GM18868 (cell line): Measurements from ENCODE around the gene SLC13A4.
"Not testable (repeated sequence)": the region's sequence is repeated elsewhere in the genome, so short reads cannot be mapped to it uniquely, and the experiment has no call there.

Experiments used
- ATAC-seq: cut with Tn5 transposase; IDR thresholded peaks from one replicate; pipeline ENCODE4 v1.9.1; 2021; ENCODE audit warnings: mild to moderate bottlenecking, moderate library complexity; ENCODE audit not compliant: unreplicated experiment

SLC13A4 gene, protein sequence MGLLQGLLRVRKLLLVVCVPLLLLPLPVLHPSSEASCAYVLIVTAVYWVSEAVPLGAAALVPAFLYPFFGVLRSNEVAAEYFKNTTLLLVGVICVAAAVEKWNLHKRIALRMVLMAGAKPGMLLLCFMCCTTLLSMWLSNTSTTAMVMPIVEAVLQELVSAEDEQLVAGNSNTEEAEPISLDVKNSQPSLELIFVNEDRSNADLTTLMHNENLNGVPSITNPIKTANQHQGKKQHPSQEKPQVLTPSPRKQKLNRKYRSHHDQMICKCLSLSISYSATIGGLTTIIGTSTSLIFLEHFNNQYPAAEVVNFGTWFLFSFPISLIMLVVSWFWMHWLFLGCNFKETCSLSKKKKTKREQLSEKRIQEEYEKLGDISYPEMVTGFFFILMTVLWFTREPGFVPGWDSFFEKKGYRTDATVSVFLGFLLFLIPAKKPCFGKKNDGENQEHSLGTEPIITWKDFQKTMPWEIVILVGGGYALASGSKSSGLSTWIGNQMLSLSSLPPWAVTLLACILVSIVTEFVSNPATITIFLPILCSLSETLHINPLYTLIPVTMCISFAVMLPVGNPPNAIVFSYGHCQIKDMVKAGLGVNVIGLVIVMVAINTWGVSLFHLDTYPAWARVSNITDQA

DNA sequence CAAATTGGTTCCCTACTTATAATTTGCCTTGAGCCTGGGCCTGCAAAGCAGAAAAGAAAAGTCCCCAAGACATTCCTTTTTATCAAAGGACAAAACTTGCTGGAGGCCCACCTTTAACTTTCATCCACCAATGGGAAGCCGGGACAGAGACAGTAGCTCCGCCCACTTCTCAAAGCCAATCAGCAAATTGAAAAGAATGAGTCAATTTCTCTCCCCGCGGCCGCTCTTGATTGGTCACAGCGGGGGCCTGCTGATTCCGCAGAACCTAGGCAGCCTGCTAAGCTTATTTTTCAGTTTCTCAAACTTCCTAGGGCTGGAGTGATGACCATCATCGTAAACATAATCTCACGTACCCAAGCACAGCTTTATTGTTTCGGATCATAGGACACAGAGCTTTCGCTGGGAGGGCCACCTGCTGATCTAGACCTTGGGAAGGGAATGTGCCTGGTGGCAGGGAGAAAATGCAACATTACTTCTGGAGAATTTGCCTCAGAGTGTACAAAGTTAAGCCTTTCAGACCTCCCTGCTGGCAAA, at the start of gene SLC13A4:
SLC13A4 (minus strand) TSS at position 51 of the 534 bp plus-strand sequence. CDS start 690 bp downstream, outside the sequence.
- no peak for ATAC-seq

DNA sequence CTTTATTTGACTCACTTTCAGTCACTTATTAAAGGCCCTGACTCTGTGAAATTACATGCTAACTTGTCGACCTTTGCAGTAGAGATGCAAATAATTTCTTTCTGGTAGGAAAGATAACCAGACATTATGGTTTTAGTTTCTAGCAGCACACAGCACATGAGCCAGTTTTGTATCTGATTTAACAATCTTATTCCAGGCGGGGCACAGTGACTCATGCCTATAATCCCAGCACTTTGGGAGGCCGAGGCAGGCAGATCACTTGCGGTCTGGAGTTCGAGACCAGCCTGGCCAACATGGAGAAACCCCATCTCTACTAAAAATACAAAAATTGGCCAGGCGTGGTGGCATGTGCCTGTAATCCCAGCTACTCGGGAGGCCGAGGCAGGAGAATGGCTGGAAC, 47.9 kb upstream of the SLC13A4 start:
- not testable (repeated sequence) for ATAC-seq

DNA sequence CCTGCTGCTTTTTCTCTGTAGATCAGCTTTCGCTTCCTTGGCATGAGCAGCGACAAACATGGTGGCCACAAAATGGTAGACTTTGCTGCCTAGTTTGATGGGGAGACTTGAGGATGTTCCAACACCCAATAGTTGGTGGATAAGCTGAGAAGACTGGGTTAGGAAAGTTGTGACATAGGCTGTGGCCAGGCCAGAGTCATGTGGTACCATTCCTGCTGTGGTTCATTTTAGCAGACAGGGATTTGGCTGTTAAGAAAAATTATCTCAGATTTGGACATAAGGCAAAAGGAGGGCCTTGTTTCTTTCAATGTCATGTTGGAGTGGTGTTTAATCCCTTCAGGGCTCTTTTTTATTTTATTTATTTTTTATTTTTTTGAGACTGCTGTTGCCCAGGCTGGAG, 47.2 kb upstream of the SLC13A4 start:
- ATAC-seq: no peak

DNA sequence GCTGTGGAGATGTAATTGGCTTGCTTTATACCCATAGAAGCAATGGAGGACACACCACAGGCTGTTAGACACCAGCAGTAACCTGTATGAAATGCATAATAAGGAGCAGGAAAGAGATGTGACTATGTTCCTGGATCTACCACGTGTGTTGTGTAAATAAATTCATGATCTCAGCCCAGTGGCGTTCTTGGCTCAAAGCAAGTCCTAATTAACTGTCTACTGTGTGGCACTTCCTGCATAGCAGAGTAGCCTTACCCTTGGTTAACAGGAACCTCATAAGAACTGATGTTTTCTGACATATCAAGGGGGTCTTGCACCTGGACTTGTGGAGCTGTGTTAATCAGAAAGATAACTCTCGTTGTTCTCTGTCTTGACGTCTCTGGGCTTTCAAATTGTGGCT, 46.3 kb upstream of the SLC13A4 start:
- ATAC-seq: no peak

DNA sequence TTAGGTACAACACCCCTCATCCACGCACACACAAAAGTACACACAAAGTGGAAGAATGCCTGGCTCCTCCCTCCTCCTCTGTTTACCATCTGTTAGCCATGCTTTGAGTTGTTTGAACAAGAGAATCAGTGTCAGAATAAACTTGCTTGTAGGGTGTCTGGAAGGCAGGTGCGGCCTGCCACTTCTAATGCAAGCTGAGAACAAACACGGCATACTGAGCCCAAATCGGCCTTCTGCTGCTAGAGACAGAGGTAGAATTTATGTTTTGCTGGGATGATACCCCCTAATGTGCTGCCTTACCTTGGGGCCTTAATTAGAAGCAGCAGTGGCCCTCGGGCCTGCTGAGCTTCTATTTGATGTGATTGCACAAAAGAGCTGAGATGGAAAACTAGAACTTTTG, 45.5 kb upstream of the SLC13A4 start:
- no peak for ATAC-seq

DNA sequence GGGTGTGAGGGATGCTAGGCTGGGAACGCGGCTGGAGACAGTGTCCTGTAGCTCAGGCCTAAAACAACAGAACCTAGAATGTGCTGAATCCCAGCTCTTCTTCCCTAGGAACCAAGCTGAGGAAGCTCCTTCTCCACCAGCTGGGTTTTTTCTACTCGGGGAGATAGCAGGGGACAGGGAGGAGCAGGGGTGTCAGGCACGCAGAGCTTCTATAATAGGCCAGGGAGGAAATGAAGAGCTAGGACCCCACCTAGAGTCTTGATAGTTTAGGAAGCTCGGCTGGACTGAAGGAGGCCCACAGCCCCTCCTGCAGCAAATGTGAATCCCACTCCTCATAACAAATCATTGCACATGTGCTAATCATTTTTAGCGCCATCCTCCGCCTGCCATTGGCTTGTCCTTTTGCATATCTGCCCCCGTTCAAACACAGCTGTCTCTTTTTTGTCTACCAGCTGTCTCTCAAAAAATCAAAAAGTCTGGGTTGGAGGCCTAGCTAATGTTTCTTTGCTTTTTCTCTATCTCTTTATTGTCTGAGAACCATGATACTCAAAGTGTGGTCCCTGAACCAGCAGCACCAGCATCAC, 44.7 kb upstream of the SLC13A4 start:
- no peak for ATAC-seq

DNA sequence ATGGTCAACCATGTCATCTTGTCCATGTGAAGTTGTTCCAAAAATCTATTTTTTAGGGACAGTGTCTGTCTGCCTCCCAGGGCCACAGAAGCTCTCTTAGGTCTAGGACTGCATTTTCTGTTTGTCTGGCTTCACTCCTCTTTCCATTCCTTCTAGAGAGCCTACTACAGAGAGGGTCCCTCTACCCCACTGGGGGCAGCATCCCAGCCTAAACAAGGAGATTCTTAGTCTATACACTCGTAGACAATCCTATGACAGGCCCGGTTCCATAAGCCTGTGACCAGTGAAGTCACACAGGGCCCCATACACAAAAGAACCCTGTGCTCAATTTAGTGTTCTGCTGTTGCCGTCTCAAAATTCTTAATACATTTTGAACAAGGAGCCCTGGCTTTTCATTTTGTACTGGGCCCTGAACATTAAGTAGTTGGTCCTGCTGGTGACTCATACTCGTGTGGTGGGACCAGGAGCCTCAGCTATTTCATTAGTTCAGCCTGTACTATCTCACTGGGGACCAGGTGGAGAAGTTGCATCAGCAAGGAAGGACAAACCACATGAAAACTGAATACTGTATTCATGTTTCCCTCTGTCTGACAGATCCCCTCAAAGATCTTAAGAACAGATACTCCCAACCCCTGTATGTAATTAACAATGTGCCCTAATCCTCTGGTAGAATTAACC, 44.1 kb upstream of the SLC13A4 start:
- ATAC-seq: no peak

DNA sequence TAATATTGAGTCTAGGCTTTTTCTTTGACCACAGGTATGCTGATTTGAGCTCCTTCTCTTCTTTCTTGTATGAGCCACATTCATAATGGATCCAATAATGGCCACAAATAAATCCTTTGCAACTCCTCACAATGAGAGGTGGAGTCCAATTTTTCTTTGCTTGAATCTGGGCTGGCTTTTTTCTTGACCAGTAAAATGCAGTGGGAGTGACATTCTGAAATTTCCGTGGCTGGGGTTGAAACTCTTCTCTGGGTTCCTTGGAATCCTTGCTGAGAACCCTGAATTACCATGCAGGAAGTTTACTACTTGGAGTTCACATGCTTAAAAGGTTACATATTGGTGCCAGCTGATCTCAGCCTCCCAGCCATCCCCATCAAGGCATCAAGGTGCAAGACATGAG, 43.1 kb upstream of the SLC13A4 start:
- no peak for ATAC-seq

DNA sequence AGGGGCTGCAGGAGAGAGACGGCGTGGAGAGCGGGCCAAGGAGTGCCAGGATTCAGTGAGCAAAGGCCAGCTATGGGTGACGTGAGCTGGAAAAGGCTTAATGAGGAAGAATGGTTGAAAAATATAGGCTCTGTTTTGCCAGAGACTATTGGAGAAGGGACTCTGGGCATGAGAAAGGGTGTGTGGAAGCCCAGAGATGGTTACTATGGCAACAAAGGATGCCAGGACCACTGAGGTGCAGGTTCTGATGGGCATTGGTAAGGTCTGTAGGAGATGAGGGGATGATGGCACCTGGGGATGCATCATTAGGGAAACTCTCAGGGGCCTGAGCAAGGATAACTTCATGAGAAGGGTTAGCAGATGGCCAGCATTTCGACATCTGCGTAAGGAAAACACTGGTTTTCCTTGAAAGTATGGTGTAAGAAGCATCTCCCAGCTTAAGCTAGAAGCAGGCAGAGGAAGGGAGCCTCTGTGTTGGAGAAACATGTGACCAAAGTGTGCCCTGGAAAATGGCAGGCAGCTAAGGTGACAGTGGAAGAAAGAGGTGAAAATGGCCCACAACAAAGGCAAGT, 42.2 kb upstream of the SLC13A4 start:
- no peak for ATAC-seq

DNA sequence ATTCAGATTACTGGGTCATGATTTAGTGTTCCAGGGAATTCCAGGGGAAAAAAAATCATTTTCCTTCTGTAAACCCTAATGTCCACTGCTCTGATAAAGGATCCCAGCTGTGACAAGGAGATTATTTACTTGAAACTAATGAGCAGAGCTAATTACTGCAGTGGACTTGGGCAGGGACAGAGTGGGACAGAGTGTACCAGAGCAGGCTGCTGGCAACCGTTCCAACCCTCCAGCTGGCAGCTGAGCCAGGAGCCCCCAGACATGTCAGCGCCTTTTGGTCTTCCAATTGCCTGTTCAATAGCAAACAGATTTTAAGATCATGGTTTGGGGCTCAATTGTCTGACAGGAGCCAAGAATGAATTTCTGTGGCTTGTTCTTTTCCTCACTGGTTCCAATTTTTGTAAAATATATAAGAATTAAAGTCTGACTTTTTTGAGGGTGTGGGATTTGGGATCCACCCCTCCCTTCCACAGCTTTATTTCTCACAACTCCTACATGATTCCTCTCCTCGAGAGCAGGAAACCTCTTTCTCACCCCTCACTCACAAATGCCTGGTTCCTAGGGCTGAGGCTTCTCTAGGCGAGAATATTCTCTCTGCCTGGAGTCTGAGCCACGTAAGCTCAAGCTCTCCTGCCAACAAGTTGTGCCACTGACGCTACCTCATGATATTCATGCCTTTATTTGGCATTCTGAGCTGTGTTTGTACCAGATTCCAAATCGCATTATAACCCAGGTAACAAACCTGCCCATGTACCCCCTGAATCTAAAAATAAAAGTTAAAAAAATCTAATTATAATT, 41.2 kb upstream of the SLC13A4 start:
- no peak for ATAC-seq

DNA sequence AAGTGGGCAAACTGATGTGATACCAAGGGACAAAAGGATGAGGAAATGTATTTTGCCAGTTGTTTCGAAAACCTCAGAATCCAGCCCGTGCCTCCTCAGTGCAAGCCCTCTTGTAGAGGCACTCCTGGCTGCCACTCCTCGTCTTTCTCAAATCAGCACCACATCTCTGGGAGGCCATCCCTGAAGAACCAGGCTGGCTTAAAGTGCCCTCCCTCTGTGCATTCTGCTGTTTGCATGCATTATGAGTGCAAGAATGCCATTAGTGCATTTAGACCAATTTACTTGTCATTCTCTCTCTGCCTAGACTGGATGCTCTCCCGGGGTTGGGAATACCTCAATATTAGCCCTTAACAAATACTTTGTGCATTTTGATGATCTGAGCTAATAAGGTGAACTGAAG, 40.5 kb upstream of the SLC13A4 start:
- ATAC-seq: no peak

DNA sequence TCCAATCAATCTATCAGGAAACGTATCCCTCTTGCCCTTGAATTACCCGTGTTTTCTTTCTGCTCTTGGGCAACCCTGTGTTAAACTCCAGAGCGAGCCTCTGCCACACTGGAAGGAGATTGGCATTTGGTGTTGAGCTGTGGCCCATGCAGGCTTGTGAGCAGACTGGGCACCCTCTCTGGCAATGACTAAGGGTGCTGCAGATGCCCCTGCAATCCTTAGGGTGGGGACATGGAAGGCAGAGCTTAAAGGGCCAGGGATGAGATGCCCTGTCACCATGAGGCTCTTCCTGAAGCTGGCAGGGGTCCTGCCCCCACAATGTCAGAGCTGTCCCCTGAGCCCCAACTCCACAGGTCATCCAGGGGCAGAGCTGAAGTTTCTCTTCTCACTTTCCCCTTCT, 40.1 kb upstream of the SLC13A4 start:
- ATAC-seq: no peak

DNA sequence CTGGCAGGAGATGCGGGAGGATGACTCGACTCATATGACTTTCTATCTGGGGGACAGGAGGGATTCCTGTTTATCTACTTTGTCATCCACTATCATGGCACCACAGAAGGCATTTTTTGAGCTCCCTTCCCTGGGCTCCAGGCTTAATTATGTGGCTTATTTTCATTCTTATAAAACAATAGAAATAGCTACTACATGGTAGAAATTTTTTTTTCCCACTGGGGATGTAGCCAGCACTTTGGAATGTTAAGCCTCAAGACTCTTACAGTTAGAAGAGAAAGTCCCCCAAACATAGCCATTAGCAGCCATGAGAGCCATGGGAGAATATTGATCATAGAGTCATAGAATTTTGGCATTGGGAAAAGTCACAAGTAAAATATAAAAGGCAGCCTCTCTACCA, 35.3 kb upstream of the SLC13A4 start:
- no peak for ATAC-seq

DNA sequence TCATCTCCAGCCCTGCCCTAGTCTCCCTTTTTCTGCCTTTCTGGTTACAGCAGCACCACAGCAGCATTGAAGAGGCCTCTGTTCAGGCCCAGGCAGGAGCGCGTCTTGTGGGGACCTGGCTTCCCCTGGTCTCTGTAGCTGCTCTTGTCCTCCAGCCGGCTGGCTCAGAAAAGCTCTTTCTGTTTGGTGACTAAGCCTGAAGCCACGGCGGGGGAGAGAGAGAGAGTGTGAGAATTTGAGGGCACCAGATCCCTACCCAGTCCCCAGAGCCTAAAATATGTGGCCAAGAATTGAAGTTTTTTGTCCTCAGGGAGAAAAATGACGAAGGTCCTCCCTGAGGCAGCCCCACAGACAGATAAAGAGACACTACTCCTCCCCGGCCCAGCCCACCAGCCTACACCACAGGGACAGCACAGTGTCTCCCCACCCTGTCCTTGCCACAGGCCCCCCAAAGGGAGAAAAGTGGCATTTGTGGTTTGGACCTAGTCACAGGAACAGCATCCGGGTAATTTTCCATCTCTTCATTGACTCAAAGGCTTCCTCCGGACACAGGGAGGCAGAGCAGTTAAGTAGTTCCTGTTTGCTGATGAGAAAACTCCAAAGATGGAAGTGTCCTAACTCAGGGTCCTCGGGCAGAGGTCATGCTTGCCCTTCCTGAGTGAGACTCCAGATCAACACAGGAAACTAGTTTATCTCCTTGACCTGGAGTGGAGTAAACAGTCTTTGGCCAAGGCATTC, 33.9 kb upstream of the SLC13A4 start:
- ATAC-seq: no peak

DNA sequence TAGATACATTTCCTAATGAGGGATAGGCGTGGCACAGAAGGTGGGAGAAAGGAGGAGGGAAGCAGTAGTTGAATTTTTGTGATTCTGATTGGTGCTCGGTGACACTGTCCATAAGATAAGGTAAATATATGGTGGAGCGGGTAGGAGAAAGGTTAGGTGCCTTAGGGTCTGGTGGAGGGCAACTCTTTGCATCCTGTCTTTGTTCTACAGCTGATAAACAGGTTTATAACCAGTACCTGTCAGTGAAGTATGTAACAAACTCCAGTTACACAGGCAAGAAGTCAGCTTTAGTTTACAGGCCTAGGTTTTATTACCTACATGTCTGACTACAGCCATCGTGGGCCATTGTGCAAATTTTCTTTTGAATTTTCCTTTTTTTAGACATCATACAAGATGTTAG, 31.5 kb upstream of the SLC13A4 start:
- no peak for ATAC-seq

DNA sequence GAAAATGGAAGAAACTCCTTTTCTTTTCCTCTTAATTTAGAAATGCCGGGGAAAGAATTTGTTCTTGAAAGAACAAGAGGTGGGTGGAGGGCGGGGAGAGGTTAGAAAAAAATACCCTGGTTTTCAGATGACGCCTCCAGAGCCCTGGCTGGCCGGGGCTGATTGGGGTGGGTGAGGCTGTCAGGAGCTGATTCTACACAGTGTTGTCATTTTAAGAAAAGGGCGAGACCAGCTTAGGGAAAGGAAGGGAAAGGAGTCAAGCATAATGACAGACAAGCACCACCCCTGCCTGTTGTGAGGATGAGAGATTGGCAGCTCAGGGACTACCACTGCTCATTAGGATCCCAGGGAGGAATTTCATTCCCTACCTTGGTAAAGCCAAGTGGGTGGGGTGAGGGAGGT, 30.5 kb upstream of the SLC13A4 start:
- ATAC-seq: no peak

DNA sequence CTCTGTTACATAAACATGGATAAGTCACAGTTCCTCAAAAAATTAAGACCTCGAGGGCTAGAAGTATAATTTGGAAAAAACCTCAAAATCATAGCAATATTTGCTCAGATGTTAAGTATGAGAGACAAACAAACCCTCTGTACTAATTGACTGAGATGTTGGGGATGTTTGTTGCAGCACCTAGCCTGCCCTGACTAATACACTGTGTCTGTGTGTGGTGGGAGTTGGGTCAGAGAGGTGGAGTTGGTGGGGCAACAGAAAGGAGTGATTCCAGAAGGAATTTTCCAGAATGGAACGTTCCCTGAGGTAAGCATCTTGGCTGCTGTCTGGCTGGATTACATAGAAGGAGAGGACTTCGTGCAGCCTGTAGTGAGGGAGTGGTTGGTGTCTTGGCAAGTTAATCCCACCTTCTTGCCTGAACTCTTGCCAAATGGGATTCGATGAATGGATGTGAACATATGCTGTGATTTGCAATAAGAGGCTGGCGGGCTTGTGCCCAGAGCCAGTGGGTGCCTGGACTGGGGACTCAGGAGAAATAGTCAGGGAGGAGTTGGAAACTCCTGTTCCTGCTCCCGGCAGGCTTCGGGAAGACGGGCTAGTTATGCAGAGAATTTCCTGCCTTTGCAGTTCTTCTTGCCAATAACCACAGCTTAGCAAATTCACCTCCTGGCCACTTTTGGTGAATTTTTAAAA, 29.9 kb upstream of the SLC13A4 start:
- no peak for ATAC-seq

DNA sequence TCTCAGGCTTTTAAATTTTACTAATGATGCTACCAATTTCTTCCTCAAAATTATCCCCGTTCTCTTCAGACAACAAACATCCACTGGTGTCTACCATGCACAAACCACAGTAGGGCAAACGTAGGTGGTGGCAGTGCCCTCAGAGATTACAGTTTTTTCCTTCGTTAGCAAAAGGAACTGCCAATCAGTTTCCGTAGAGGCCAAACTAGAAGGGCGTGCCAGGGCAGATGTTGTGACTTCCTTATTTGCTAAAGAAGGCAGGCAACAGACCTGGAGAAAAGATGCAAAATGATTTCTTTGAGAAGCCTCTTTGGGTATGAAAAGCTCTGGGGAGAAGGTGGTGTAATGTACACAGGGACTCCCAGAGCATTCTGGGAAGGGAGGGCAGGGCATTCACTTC, 28.2 kb upstream of the SLC13A4 start:
- no peak for ATAC-seq

DNA sequence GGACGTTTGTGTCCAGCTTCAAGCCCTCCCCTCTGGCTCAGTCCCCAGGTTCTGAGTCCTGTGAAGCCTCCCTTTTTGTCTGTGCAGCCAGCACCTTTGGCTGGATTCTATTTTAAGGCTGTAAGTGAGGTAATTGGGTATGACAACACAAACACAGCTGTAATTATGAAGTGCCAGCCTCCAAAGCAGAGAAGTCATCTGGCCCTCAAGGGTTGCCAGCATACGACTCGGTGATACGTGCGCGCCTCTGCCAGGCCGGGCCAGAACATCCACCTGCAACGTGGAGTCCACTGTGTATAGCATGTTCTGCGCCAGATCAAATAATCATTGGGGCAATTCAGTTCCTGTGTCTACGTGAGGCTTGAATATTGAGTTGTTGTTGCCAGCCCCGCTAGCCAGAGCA, 27.4 kb upstream of the SLC13A4 start:
- no peak for ATAC-seq
